OCI-M1 (cell line): ENCODE data around the gene VASH1.
A peak's percentile ranks its signal among the peaks of the same experiment; 100 is the strongest.

Source experiments
- DNase-seq: peaks from one replicate; lab custom pipeline; 2025; lab: John Stamatoyannopoulos, UW

Gene VASH1

GRCh38 chr14:76784881-76785280 is 23.6 kb downstream of the VASH1 start:
- peak; percentile 90 for DNase-seq

GRCh38 chr14:76786601-76787000 is 25.3 kb downstream of the VASH1 start:
- no peak for DNase-seq

DNA sequence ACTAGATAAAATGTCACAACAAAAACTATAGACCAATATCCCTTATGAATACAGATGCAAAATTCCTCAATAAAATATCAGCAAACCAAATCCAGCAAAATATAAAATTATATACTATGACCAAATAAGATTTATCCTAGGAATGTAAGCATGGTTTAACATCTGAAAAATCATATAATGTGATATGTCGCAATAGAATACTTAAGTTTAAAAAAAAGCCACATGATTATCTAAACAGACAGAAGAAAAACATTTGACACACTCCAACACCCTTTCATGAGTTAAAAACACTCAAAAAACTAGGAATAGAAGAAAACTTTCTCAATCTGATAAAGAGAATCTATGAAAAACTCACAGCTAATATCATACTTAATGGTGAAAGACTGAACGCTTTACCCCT is 31.2 kb downstream of the VASH1 start:
- no peak for DNase-seq

DNA sequence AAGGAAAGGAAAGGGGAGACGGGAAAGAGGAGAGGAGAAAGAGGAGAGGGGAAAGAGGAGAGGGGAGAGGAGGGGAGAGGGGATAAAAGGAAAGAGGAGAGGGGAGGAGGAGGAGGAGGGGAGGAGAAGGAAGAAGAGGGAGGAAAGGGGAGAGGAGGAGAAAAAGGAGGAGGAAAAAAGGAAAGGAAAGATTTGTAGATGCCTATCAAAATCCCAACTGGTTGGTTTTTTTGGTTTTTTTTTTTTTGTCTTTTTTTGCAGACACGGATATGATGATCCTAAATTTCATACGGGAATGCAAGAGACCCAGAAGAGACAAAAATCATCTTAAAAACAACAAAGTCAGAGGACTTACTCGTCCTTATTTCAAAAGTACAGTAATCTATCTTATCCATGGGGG is 32.1 kb downstream of the VASH1 start:
- DNase-seq = no peak

DNA sequence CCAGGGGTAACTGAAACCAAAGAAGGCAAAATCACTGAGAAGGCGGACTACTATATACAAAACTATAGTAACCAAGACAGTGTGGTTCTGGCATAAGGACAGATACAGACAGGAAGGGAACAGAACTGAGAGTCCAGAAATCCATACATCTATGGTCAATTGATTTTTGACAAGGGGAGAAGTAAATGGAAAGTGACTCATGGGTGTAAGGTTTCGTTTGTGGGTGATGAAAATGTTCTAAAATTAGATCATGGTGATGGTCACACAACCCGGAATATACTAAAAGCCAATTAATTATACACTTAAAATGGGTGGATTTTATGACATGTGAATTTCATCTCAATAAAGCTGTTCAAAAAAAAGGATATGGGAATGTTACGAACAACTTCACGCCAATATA is 32.7 kb downstream of the VASH1 start:
- DNase-seq = no peak

DNA sequence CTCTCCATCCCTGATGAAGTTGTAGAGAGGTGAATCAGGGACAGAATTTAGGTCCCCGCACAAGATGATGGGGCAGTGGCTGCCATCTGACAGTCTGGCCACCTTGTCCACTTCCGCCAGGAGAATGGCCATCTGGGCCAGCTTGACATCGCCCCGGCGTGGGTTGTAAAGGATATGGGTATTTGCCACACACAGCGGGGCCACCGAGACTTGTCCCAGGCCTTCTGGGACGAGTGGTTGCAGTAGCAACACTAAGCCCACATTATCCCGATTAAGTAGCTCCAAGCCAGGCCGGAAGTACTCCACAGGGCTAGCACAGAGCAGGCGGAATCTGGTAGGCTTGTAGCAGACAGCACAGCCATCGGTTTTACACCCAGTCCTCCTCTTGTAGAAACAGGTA is 45.2 kb downstream of the VASH1 start:
- DNase-seq = no peak

DNA sequence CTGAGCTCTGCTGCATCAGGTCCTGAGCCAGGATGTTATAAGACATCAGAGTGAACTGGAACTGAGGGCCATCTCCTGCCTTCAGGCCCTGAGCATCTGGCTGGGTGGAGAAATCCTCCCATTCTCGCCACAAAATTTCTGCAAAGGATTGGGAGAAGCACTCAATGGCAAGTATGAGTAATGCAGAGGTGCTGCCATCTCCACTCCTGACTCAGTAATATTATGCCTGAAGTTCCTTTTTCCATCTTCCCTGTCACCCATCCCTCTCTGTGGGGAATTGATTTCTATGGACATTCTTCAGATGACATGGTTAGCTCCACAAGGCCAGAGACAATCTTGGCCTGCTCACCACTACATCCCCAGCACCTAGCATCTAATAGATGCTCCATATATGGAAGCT is 46.7 kb downstream of the VASH1 start:
- DNase-seq = no peak

GRCh38 chr14:76808990-76809389 is 47.7 kb downstream of the VASH1 start:
- DNase-seq = no peak

GRCh38 chr14:76810525-76810924 is 49.3 kb downstream of the VASH1 start:
- DNase-seq = peak; percentile 47

GRCh38 chr14:76810953-76811400 is 49.7 kb downstream of the VASH1 start:
- DNase-seq = peak; percentile 55

DNA sequence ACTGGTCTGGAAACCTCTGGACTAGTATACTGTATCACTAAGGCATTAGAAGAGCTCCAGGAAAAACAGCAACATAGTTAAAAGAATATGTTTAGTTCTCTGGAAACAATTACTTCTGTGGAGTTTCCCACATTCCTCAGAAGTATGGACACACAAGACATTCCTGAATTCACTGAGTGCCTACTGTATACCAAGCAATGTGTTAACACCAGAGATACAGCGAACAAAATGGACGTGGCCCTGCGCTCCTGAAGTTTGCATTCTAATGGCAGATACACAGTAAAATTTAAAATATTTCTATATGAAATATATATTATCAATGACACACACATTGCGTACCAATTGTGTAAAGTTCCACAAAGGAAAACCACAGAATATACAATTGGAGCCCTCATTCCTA is 50.3 kb downstream of the VASH1 start:
- peak; percentile 37 for DNase-seq

DNA sequence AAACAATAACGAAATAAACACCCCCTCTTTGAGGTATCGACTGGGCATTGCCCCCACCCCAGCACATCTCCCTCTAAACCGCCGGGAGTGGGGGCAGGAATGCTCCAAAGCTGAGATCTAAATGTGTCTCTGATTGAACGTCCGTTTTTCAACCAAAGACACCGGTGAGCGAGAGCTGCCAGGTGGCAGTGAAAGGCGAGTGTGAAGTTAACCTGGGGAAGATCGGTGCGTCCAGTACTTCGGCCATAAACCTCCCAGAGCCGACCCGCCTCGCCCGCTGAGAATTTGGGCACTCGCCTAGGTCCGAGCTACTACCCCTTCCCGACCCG is 50.8 kb downstream of the VASH1 start:
- peak; percentile 34 for DNase-seq

DNA sequence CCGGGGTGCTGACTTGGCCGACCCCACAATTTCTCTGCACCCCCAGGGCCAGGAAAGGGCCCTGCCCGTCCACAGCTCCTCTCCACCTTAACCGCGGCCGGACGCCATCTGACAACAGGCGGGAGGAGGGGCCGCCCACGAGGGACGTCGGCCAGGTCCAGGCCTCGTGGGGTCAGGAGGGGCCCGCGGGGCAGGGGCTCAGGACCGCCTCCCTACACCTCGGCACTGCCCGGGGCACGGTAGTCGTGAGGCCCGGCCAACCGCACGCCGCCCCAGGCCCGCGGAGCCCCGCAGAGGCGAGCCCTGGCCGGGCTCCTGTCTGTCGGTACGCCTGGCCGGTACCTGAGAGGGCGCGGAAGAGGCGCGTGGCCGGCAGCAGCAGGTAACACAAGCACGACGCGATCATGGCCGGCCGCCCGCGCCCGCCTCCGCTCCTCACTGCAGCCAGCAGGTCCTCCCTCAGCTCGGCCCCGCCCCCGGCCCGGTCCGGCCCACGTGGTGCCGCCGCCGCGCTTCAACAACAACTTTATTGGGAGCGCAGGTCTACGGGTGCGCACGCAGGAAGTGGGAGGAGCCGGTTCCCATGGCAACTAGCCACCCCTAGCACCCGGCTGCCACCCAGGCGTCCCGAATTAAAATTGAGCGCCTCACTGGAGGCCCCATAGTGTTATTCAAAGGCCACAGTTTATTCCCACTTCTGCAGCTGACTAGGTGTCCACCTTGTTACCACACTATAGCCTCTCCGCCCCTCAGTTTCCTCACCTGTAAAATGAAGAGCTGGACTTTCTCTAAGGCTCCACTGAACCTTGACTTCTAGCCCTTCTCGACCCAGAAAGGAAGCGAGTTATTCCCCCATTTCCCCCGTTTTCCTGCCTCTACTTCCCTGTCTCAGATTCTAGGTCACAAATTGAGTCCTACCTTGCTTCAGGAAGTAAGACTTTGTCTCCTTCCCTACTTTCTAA is 51.4 kb downstream of the VASH1 start, which contains the start of gene ANGEL1:
TSS of gene ANGEL1 (minus strand) at position 461 of the 962 bp plus-strand sequence. CDS start at position 406, 55 bp downstream.
- peak; percentile 92 for DNase-seq

DNA sequence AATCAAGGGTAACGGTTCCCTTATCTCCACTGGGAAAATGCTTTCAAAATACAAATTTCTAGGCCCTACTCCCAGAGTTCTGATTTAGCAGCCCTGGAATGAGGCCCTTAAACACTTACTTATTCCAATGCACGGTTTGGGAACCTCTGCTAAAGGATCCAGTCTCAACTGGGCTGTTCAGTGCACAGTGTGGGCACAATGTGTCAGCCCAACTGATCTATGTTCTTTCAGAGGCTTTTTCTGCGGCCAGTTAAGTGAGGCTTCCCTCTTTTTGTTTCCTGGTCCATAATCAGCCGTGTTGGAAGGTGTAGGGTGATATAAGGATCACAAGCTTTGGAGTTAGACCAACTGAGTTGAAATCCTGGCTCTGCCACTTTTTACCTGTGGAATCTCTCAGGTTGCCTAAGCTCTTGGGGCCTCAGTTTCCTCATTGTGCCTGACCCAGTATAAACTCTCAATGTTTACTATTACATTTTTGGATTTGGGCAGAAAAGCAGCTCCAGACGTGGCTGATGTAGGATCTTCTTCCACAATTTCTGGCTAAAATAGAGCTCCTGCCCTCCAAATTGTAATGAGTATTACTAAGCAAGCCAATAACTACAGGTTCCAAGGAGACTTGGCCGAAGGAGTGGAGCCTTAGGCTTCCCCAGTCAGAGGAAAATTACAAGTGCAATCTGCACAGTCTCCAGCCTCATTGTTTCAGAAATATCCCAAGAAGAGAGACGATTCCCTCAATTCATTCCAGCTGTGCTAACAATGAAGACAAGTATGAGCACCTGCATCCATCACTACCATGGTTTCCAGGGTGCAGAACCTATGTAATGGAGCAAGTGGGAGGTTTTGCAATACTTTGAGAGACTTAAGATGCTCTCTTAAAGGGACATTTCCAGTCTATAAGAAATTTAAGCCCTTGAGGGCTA is 53.7 kb downstream of the VASH1 start:
- no peak for DNase-seq

GRCh38 chr14:76820700-76821099 is 59.4 kb downstream of the VASH1 start:
- no peak for DNase-seq

DNA sequence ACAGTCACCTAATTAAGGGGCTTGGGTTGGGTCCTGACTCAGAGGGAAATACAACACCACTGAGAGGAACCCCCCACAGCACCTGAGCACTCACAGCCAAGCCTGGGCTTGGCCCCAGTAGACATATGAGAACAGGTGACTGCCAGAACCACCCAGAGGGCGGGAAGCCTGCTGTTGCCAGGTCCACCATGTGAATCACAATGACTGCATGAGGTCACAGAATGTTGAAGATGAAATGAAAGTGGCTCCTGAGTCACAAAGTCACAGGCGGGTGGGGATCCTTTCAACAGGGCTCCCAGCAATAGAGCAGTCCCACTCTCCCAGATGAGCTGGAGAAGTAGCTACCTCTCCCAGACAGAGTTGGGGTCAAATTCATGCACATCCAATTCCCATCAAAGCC is 64.9 kb downstream of the VASH1 start, which contains the start of gene LRRC74A:
TSS of gene LRRC74A (plus strand) at position 287 of the 400 bp plus-strand sequence. CDS start 290 bp downstream, outside the sequence.
- no peak for DNase-seq

GRCh38 chr14:76827696-76828296 is 66.5 kb downstream of the VASH1 start:
- no peak for DNase-seq

DNA sequence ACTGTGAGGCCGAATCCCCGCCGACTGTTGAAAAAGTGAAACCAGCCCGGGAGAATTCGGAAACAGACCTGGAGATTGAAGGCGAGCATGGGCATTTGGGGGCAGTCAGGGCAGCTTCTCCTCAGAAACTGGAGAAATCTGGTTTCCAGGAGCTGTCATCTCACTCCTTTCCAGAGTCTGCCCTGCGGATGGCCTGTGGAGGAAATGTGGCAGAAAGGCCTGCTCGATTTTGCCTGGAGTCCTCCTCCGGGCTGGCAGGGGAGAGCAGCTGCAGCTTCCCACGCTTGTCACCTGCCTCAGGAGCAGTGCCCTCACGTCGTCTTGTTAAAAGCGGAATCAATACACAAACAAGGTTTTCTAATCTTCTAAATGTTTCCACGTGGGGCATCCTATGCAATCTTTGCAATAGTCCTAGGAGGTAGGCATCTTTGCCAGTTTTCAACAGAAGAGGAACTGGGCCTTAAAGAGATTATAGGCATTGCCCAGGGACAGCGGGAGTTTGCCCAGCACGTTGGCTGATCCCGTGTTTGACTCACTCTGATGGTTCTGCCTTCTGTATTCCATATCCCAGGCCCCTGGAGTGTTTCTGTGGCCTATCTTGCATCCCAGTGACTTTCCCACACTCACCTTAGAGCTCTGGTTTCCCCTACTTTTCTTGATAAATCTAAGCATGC is 67.2 kb downstream of the VASH1 start:
- no peak for DNase-seq

DNA sequence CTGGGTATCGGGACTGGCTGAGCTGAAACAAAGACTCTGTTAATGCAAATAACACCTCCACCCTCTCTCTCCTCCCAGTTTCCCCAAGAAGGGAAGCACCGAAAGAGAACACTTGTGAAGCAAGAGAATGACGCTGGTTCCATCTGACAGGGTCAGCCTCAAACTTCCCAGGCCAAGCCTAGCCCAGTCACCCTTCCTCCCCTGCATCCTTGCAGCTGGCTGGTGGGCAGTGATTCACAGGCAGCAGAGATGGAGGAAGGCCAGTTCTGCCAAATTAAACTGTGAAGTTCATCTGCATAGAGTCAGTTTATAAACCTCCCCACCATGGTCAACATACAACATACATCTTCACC is 67.7 kb downstream of the VASH1 start:
- no peak for DNase-seq

DNA sequence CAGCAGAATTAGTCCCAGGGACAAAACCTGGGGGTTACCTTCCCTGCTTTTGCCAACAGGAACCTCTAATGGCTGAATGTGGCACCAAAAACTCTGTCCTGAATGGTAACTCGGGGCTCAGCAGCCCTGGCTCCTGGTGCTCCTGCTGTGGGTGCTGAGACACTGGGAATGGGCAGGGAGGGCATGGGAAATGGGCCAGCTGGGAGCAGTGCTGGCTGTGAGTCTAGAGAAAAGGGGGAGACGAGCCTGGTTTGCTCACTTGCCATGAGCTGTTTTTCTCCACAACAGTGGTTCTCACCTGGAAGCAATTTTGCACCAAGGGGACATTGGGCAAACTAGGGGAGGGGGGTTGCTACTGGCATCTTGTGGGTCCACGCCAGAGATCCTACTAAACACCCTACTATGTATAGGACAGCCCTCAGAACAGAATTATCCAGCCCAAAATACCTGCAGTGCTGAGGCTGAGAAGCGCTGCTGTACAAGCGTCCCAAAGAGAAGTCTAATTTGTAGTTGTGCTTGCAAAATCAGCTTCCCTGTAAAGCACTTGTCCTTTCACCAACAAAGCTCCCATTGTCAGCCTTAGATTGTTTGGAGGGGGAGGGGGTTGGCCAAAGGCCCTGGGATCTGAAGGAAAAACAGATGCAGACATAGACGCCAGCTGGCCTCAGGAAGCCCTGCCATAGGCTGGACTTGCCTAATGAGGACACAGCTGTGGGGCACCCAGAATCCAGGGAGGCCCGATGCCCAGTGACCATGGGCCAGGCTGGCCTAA is 68.6 kb downstream of the VASH1 start:
- no peak for DNase-seq

DNA sequence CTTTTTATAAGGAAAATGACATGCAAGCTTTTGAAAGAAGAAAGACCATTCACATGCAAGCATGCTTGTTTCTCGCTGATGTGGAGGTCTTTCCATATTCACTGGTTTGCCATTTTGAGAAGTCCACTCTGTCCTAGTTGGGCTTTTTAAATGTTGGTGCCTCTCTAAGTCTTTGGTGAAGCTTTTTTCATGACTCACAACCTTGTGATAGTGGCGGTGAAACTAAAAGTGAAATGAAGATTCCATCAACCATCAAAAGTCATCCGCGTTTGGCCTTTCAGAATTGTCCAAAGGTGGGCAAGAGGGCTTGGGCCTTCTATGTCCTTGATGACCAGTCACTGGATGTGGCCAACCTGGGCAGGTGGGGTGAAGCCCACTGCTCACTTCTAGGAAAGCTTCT is 69.3 kb downstream of the VASH1 start:
- no peak for DNase-seq
